VCaP (cell line): Measurements from ENCODE around the gene GPR84.
A peak's percentile ranks its signal among the peaks of the same experiment; 100 is the strongest.

Source experiments
- H3K27ac ChIP-seq: fragments of 450-650 bp; 2 replicates; pipeline ENCODE4 v1.5.1; 2017
- TF ChIP-seq, protein P1 (sequence below): fragments of 450-650 bp; conservative IDR thresholded peaks from 2 replicates; pipeline ENCODE4 v1.5.1; 2017; ENCODE audit warnings: mild to moderate bottlenecking, moderate library complexity

GPR84 gene

DNA sequence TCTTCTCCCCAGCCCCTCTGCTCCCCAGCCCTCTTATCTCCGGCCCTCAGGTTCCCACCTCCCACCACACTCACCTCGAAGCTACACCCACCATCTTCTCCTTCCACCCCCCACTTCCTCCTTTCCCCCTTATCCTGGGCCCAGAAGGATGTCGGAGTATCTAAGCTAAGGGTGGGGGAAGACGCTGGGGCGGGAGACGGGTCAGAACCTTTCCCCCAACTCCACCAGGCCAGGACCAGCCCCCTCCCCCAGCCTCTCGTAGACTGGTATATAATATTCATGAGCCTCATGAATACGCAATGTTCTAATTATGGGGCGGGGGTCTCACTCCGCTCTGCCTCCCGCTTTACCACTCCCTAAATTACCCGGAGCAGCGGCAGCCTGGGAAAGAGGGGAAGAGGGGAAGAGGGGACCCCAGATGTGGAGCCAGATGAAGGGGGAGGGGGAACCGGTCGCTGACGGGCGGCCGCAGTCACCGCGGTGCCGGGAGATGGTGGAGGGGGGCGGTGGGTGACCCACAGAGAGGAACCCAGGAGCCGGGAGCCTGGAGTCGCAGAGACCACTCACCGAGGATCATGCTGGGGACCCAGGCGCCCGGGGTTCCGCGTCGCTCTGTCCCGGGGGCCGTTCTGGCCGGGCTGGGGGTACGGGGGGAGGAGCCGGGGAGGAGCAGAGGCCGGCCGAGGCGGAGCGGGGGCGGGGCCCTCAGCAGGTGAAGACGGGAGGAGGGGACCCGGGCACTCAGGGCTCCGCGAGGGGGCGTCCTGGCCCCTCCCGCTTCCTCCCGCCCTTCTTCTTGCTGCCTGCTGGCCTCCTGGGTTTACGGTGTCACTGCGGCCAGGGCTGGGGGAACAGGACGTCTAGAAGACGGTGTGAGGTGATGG, 26.6 kb upstream of the GPR84 start:
- H3K27ac ChIP-seq, result peak overlapping the region; percentile 95; the same call in 1 of the 2 replicates
- TF ChIP-seq, protein P1, sequence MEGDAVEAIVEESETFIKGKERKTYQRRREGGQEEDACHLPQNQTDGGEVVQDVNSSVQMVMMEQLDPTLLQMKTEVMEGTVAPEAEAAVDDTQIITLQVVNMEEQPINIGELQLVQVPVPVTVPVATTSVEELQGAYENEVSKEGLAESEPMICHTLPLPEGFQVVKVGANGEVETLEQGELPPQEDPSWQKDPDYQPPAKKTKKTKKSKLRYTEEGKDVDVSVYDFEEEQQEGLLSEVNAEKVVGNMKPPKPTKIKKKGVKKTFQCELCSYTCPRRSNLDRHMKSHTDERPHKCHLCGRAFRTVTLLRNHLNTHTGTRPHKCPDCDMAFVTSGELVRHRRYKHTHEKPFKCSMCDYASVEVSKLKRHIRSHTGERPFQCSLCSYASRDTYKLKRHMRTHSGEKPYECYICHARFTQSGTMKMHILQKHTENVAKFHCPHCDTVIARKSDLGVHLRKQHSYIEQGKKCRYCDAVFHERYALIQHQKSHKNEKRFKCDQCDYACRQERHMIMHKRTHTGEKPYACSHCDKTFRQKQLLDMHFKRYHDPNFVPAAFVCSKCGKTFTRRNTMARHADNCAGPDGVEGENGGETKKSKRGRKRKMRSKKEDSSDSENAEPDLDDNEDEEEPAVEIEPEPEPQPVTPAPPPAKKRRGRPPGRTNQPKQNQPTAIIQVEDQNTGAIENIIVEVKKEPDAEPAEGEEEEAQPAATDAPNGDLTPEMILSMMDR, result peak; percentile 40

DNA sequence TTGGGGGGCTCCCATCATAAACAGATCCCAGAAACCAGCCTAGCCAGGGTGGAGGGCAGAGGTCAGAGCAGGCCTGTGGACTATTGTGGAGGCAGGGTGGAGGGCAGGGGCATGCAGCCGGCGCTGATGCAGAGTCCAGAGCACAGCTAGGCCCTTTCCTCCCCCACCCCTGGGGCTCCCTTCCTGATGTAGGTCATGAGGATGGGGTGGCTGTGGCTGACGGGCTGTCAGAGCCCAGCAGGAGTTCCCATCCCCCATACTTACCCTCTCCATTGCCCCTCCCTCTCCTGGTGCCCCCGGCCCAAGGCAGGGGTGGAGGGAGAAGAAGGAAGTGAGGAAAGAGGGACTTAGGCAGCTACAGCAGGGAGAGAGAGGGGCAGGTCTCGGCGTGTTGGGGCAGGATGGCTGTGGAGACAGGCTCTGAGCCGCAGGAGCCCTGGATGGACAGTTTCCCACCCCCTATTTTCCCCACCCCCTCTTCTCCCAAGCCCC, 25.9 kb upstream of the GPR84 start:
- TF ChIP-seq, protein P1, result no peak
- peak overlapping the region; percentile 95 for H3K27ac ChIP-seq

DNA sequence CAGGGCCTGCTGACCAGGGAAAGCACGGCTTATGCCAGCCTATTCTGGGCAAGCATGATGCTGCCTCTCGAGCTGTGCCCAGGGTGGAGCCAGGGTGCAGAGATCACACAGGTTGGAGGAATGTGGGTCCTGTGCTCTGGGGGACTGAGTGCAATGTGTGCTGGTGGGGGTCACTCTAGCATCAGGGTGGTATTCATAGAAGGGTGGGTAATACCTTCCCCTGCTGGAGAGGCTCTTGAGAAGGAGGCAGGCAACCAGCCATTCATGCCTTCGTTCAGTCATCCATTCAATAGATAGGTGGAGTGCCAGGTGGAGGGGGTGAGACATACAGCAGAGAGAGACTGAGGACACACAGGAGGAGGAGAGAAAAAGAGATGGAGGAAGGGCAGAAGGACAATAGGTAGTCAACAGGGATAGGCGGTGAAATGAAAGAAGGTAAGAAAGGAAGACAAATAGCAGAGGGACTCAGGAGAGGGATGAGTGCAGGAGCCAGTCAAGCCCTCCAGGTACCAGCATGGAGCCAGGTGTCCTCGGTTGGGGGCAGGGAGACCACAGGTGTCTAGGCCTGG, 25.4 kb upstream of the GPR84 start:
- peak overlapping the region; percentile 95 for H3K27ac ChIP-seq
- TF ChIP-seq, protein P1, result no peak

DNA sequence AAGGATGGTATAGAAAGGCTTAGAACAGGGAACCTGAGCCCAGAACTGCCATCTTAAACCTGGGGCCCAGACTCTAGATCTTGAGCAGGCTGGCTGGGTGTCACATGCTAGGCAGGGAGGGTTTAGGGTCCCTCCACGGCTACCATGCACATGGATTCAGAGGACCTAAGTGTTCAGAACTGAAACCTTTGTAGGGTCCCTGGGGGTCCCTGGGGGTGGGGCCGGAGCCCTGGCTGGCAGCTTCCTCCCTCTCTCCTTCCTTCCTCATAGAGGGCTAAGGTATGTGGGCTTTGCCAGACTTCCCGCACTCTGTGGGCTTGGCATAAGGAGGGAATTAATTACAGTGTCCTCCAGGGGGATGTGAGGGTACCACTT, 24.8 kb upstream of the GPR84 start:
- H3K27ac ChIP-seq, result peak overlapping the region; percentile 95
- TF ChIP-seq, protein P1, result no peak

DNA sequence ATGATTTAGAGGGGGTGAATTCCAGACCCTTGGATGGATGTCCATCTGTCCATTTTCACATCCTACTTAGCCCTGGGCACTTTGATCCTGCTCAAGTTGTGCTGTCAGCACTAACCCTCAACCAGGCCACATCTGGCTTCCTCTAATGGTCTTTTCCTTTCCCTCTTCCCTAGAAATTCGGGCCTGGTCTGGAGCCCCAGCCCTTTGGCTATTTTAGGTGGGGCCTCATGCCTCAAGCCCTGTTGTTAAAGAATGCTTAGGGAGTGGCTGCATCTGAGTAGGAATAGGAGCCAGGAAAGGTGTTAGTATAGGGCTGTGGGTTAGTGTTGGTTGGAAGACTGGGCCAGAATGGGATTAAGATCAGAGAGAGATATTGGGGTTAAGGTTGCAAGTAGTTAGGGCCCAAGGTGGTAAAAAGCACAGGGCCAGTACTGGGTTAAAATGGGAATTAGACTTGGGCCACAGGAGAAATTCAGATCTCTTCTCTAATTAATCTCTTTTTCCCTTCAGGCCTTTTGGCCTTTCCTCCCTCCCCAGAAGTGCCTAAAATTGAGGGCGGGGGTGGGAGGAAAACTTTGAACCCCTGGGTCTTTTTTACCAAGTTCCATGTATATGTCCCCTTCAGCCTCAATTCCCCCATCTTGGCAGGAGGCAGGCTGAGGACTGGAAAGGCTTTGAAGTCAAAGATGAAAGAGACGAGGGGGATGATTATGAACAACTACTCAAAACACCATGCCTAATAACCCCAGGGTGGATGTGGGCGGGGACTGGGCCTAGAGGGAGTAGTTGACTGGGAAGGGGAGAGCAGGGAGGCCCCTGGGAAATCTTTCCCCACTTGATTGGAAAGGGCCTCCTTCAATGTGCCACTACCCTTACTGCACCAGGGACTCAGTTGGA, 24.2 kb upstream of the GPR84 start:
- H3K27ac ChIP-seq, result peak overlapping the region; percentile 95
- TF ChIP-seq, protein P1, result no peak

DNA sequence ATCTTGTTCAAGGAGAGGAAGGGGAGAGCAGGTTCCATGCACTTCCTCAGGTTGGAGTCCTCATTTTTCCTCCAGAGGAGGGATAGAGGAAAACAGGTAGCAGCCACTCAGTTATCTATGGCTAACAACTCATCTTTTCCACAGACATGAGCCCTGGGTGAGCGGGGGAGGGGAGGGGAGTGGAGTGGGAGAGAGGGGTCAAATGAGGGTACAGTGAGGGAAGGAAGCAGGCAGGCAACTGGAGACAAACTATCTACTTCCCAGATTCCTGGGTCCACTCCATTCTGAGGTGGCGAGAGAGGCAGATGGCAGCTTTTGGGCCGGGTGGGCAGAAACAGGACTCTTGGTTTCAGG, 22.8 kb upstream of the GPR84 start:
- TF ChIP-seq, protein P1, result no peak
- peak overlapping the region; percentile 95 for H3K27ac ChIP-seq
